Neural crest cell (in vitro differentiated cells): ENCODE results near the gene EAPP. TPM values are rescaled to one million over a fixed set of nuclear protein-coding genes. Genes with fewer than 3 reads are reported as not detected.
"Not testable (repeated sequence)": the region's sequence is repeated elsewhere in the genome, so short reads cannot be mapped to it uniquely, and the experiment has no call there.

Experiments
- DNase-seq: peaks from one replicate; pipeline ENCODE4 v3.0.0; 2021; ENCODE audit warnings: low read depth, mixed read lengths, low spot score
- H3K27ac Mint-ChIP-seq: one replicate; pipeline ENCODE4 v1.8.0; 2021; ENCODE audit warnings: mild to moderate bottlenecking, mixed read lengths; ENCODE audit not compliant: unreplicated experiment
- H3K27me3 Mint-ChIP-seq: 2 replicates; pipeline ENCODE4 v1.8.0; 2021; ENCODE audit warnings: low read depth, mild to moderate bottlenecking, mixed read lengths
- H3K36me3 Mint-ChIP-seq: 2 replicates; pipeline ENCODE4 v1.8.0; 2021; ENCODE audit warnings: low read depth, mild to moderate bottlenecking, mixed read lengths
- H3K4me1 Mint-ChIP-seq: 2 replicates; pipeline ENCODE4 v1.8.0; 2021; ENCODE audit warnings: mixed read lengths
- H3K4me3 Mint-ChIP-seq: one replicate; pipeline ENCODE4 v1.8.0; 2021; ENCODE audit warnings: mild to moderate bottlenecking, mixed read lengths
- H3K9me3 Mint-ChIP-seq: 2 replicates; pipeline ENCODE4 v1.8.0; 2021; ENCODE audit warnings: mixed read lengths
- total RNA-seq: library from RNA; stranded (reverse); gene quantifications from 2 replicates; pipeline ENCODE4 v1.2.1, GENCODE V29; 2021
- TF ChIP-seq, protein P1 (sequence below): fragments of 200-600 bp; sonication (generic); conservative IDR thresholded peaks from 2 replicates; pipeline ENCODE4 v1.5.0; 2021; ENCODE audit warnings: antibody characterized with exemption, mild to moderate bottlenecking

EAPP gene
- total RNA-seq, 1 donor from 2014 or later = 26.2 TPM

DNA sequence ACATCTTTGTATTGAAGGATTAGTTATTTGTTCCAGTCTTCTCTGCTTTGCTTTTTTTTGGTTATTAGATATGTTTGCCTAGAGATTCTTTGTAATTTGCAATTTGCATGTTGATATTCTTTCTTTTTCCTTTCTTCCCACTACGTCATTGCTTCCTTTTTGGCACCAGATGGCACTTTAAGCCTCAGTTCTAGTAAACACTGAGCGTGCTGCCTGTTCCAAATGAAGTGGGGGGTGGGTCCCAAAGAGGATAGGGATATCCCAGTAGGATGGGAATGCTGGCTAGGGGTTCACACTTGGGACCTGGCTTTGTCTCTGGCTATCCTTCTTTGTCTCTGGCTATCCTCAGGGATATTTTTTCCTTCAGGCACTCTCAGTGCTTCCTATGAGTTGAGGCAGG lies 17.0 kb downstream of the EAPP start:
- H3K9me3 Mint-ChIP-seq = no peaks in the 10 kb centered on the region
- H3K27ac Mint-ChIP-seq = no peak overlapping the region
- H3K4me3 Mint-ChIP-seq = no peak overlapping the region
- H3K27me3 Mint-ChIP-seq = no peaks in the 10 kb centered on the region
- TF ChIP-seq, protein P1, sequence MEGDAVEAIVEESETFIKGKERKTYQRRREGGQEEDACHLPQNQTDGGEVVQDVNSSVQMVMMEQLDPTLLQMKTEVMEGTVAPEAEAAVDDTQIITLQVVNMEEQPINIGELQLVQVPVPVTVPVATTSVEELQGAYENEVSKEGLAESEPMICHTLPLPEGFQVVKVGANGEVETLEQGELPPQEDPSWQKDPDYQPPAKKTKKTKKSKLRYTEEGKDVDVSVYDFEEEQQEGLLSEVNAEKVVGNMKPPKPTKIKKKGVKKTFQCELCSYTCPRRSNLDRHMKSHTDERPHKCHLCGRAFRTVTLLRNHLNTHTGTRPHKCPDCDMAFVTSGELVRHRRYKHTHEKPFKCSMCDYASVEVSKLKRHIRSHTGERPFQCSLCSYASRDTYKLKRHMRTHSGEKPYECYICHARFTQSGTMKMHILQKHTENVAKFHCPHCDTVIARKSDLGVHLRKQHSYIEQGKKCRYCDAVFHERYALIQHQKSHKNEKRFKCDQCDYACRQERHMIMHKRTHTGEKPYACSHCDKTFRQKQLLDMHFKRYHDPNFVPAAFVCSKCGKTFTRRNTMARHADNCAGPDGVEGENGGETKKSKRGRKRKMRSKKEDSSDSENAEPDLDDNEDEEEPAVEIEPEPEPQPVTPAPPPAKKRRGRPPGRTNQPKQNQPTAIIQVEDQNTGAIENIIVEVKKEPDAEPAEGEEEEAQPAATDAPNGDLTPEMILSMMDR = no peak
- no peak for DNase-seq
- H3K4me1 Mint-ChIP-seq = no peaks in the 10 kb centered on the region
- peaks cover 17% of the 10 kb centered on the region for H3K36me3 Mint-ChIP-seq

GRCh38 chr14:34521071-34521470 lies 18.4 kb downstream of the EAPP start:
- DNase-seq, H3K27ac Mint-ChIP-seq, H3K9me3 Mint-ChIP-seq, H3K4me1 Mint-ChIP-seq, H3K27me3 Mint-ChIP-seq, H3K4me3 Mint-ChIP-seq: not testable (repeated sequence)
- H3K36me3 Mint-ChIP-seq = peaks cover 17% of the 10 kb centered on the region

- H3K27me3 Mint-ChIP-seq, H3K4me1 Mint-ChIP-seq, H3K27ac Mint-ChIP-seq, H3K9me3 Mint-ChIP-seq, DNase-seq, H3K4me3 Mint-ChIP-seq: not testable (repeated sequence)
- peaks cover 17% of the 10 kb centered on the region for H3K36me3 Mint-ChIP-seq
Observed at GRCh38 chr14:34520304-34520970, 19.1 kb downstream of the EAPP start.

- Mint-ChIP-seq H3K27me3 (no peaks in the 10 kb centered on the region), H3K9me3 (no peaks in the 10 kb centered on the region), H3K4me1 (no peaks in the 10 kb centered on the region), H3K27ac (no peak overlapping the region), H3K4me3 (no peak overlapping the region), H3K36me3 (no peaks in the 10 kb centered on the region)
- no peak for DNase-seq
- TF ChIP-seq, protein P1 = no peak
Observed at GRCh38 chr14:34507884-34508283, 31.6 kb downstream of the EAPP start.

GRCh38 chr14:34507459-34507858 lies 32.0 kb downstream of the EAPP start:
- Mint-ChIP-seq H3K27ac (no peak overlapping the region), H3K9me3 (no peaks in the 10 kb centered on the region), H3K4me3 (no peak overlapping the region), H3K36me3 (no peaks in the 10 kb centered on the region), H3K27me3 (no peaks in the 10 kb centered on the region), H3K4me1 (no peaks in the 10 kb centered on the region)
- no peak for DNase-seq
- TF ChIP-seq, protein P1 = no peak

DNA sequence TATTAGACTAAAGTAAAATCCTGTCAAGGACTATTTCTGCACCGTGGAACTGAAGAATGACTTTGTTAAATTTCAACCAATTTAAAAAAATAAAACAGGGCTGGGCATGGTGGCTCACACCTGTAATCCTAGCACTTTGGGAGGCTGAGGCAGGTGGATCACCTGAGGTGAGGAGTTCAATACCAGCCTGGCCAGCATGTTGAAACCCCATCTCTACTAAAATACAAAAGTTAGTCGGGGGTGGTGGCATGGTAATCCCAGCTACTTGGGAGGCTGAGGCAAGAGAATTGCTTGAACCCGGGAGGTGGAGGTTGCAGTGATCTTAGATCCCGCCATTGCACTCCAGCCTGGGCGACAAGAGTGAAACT lies 34.4 kb downstream of the EAPP start:
- H3K4me1 Mint-ChIP-seq, H3K36me3 Mint-ChIP-seq, H3K27ac Mint-ChIP-seq, DNase-seq, H3K27me3 Mint-ChIP-seq, H3K9me3 Mint-ChIP-seq, H3K4me3 Mint-ChIP-seq: not testable (repeated sequence)

DNA sequence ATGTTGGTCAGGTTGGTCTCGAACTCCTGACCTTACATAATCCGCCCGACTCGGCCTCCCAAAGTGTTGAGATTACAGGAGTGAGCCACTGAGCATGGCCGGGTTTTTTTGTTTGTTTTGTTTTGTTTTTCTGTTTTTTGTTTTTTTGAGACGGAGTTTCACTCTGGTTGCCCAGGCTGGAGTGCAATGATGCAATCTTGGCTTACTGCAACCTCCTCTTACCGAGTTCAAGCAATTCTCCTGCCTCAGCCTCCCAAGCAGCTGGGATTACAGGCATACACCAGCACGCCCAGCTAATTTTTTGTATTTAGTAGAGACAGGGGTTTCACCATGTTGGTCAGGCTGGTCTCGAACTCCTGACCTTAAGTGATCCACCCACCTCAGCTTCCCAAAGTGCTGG lies 35.5 kb downstream of the EAPP start:
- H3K27ac Mint-ChIP-seq, H3K4me1 Mint-ChIP-seq, DNase-seq, H3K9me3 Mint-ChIP-seq, H3K36me3 Mint-ChIP-seq, H3K27me3 Mint-ChIP-seq, H3K4me3 Mint-ChIP-seq: not testable (repeated sequence)
